GM23338 (cell line): ENCODE results near the gene OGA. TPM values are rescaled to one million over a fixed set of nuclear protein-coding genes. Genes with fewer than 3 reads are reported as not detected.

Experiments
- ATAC-seq: fragments of 200-7000 bp; cut with Tn5 transposase; 3 replicates; pipeline ENCODE4 v1.9.1; 2020
- DNase-seq: peaks from one replicate; pipeline ENCODE4 v3.0.0-alpha.2; 2015; ENCODE audit warnings: low spot score
- H2AFZ ChIP-seq: fragments of 200-600 bp; sonication (generic); 2 replicates; pipeline ENCODE4 v1.8.0; 2016; ENCODE audit warnings: antibody characterized with exemption, mild to moderate bottlenecking, moderate library complexity
- H3F3A ChIP-seq: fragments of 200-600 bp; sonication (generic); replicated peaks from 2 replicates; pipeline ENCODE4 v1.8.0; 2017; ENCODE audit warnings: antibody characterized with exemption, mixed run types, low read depth
- H3K27ac ChIP-seq: fragments of 200-600 bp; sonication (generic); 2 replicates; pipeline ENCODE4 v1.6.1; 2016; ENCODE audit warnings: low read depth
- H3K27me3 ChIP-seq: fragments of 200-600 bp; sonication (generic); 2 replicates; pipeline ENCODE4 v1.8.0; 2016; ENCODE audit warnings: mild to moderate bottlenecking, mixed run types, moderate library complexity; ENCODE audit not compliant: insufficient read depth
- H3K36me3 ChIP-seq: fragments of 200-600 bp; sonication (generic); 2 replicates; pipeline ENCODE4 v1.8.0; 2016; ENCODE audit warnings: mild to moderate bottlenecking; ENCODE audit not compliant: insufficient read depth
- H3K4me1 ChIP-seq: fragments of 200-600 bp; sonication (generic); 2 replicates; pipeline ENCODE4 v1.8.0; 2016; ENCODE audit warnings: mild to moderate bottlenecking, moderate library complexity; ENCODE audit not compliant: insufficient read depth
- H3K4me2 ChIP-seq: fragments of 200-600 bp; sonication (generic); 2 replicates; pipeline ENCODE4 v1.7.1; 2017; ENCODE audit warnings: mixed run types
- H3K4me3 ChIP-seq: fragments of 200-600 bp; sonication (generic); 2 replicates; pipeline ENCODE4 v1.6.1; 2016; ENCODE audit warnings: mixed run types
- H3K79me2 ChIP-seq: fragments of 200-600 bp; sonication (generic); replicated peaks from 2 replicates; pipeline ENCODE4 v1.8.0; 2017; ENCODE audit warnings: mild to moderate bottlenecking; ENCODE audit not compliant: insufficient read depth
- H3K9me2 ChIP-seq: fragments of 200-600 bp; sonication (generic); 2 replicates; pipeline ENCODE4 v1.8.0; 2017; ENCODE audit not compliant: insufficient read depth
- H4K20me1 ChIP-seq: fragments of 200-600 bp; sonication (generic); replicated peaks from 2 replicates; pipeline ENCODE4 v1.8.0; 2017; ENCODE audit warnings: mild to moderate bottlenecking; ENCODE audit not compliant: insufficient read depth
- H3K27ac Mint-ChIP-seq: 2 replicates; pipeline ENCODE4 v1.8.0; 2020; ENCODE audit warnings: inconsistent platforms, mild to moderate bottlenecking, moderate library complexity, mixed read lengths
- H3K27me3 Mint-ChIP-seq: 3 replicates; pipeline ENCODE4 v1.8.0; 2022; ENCODE audit warnings: low read depth, mild to moderate bottlenecking, moderate library complexity, mixed read lengths, inconsistent platforms; ENCODE audit not compliant: insufficient read depth, poor library complexity
- H3K36me3 Mint-ChIP-seq: 3 replicates; pipeline ENCODE4 v1.8.0; 2021; ENCODE audit warnings: low read depth, mild to moderate bottlenecking, inconsistent platforms, moderate library complexity, mixed read lengths
- H3K4me1 Mint-ChIP-seq: 3 replicates; pipeline ENCODE4 v1.8.0; 2020; ENCODE audit warnings: mild to moderate bottlenecking, inconsistent platforms, mixed read lengths
- H3K4me3 Mint-ChIP-seq: 3 replicates; pipeline ENCODE4 v1.8.0; 2021; ENCODE audit warnings: moderate library complexity, mild to moderate bottlenecking, inconsistent platforms, mixed read lengths
- H3K9me3 Mint-ChIP-seq: 3 replicates; pipeline ENCODE4 v1.8.0; 2020; ENCODE audit warnings: moderate library complexity, mild to moderate bottlenecking, inconsistent platforms, mixed read lengths
- CREB1 ChIP-seq: fragments of 250-450 bp; sonication (Bioruptor Pico); IDR thresholded peaks from 2 replicates; pipeline ENCODE4 v1.5.0; 2020; ENCODE audit warnings: low read depth, mild to moderate bottlenecking, moderate library complexity
- EZH2 ChIP-seq: fragments of 200-600 bp; sonication (generic); IDR thresholded peaks from one replicate; pipeline ENCODE4 v1.8.0; 2017; ENCODE audit warnings: antibody characterized with exemption, mild to moderate bottlenecking, low read depth; ENCODE audit not compliant: unreplicated experiment
- EZH2phosphoT487 ChIP-seq: fragments of 200-600 bp; sonication (generic); IDR thresholded peaks from one replicate; pipeline ENCODE4 v1.8.1; 2018; ENCODE audit warnings: antibody characterized with exemption; ENCODE audit not compliant: unreplicated experiment
- JUNB ChIP-seq: IDR thresholded peaks from one replicate; pipeline ENCODE4 v1.6.1; 2016; ENCODE audit warnings: antibody characterized with exemption; ENCODE audit not compliant: unreplicated experiment
- POLR2AphosphoS5 ChIP-seq: IDR thresholded peaks from 2 replicates; pipeline ENCODE4 v1.6.1; 2016; ENCODE audit warnings: antibody characterized with exemption, low read depth
- REST ChIP-seq: IDR thresholded peaks from one replicate; pipeline ENCODE4 v1.6.1; 2018; ENCODE audit warnings: antibody characterized with exemption; ENCODE audit not compliant: unreplicated experiment
- STAT1 ChIP-seq: IDR thresholded peaks from one replicate; pipeline ENCODE4 v1.6.1; 2016; ENCODE audit warnings: antibody characterized with exemption; ENCODE audit not compliant: unreplicated experiment
- ZNF114 ChIP-seq: fragments of 250-450 bp; sonication (Bioruptor Pico); IDR thresholded peaks from 2 replicates; pipeline ENCODE4 v1.5.0; 2020; ENCODE audit warnings: mild to moderate bottlenecking, moderate library complexity
- ZNF331 ChIP-seq: fragments of 250-450 bp; sonication (Bioruptor Pico); IDR thresholded peaks from 2 replicates; pipeline ENCODE4 v1.5.0; 2020; ENCODE audit warnings: low read depth, mild to moderate bottlenecking, moderate library complexity
- ZNF462 ChIP-seq: fragments of 250-450 bp; sonication (Bioruptor Pico); IDR thresholded peaks from 2 replicates; pipeline ENCODE4 v1.5.0; 2020; ENCODE audit warnings: mild to moderate bottlenecking, moderate library complexity
- polyA plus RNA-seq: library from polyadenylated mRNA; unstranded; fragments of >200 nt; fragmentation: Nextera tagmentation; extraction: Ambion mirVana; gene quantifications from 2 replicates; pipeline ENCODE4 v1.2.1, GENCODE V29; 2016
- total RNA-seq: library from RNA; depleted of rRNA; stranded (reverse); fragments of >200 nt; shearing (Covaris generic); gene quantifications from 2 replicates; pipeline ENCODE4 v1.2.3, GENCODE V29; 2014
- TF ChIP-seq, protein P1 (sequence below), 2 experiments: fragments of 200-600 bp in 1 of 2; sonication (generic) in 1 of 2; conservative IDR thresholded peaks; 2 replicates each; pipeline versions ENCODE4 v1.5.1 to v1.6.1; 2016 to 2017; ENCODE audit warnings: antibody characterized with exemption in 2 of 2, low read depth in 2 of 2, mild to moderate bottlenecking in 2 of 2, moderate library complexity in 1 of 2

Gene OGA
- total and polyA plus RNA-seq, 2 experiments from 2014 or later: 68.4 to 131 TPM

GRCh38 chr10:101797403-101798059 lies 20.7 kb downstream of the OGA start:
- no peak overlapping the region for H3K27ac ChIP-seq
- no peaks in the 10 kb centered on the region for H3K9me2 ChIP-seq
- no peak overlapping the region for H3K4me2 ChIP-seq
- H3K36me3 ChIP-seq: peaks cover 96% of the 10 kb centered on the region
- H3K4me1 Mint-ChIP-seq: no peaks in the 10 kb centered on the region
- H3K4me3 ChIP-seq: no peak overlapping the region
- H3F3A ChIP-seq: peaks cover 9% of the 10 kb centered on the region; the same call in 1 of the 2 replicates
- peaks cover 89% of the 10 kb centered on the region for H3K36me3 Mint-ChIP-seq
- peaks cover 51% of the 10 kb centered on the region for H4K20me1 ChIP-seq
- no peak overlapping the region for H3K4me3 Mint-ChIP-seq
- H3K79me2 ChIP-seq: peaks cover 67% of the 10 kb centered on the region
- DNase-seq (no peak), ATAC-seq (no peak)
- peaks cover 8% of the 10 kb centered on the region for H3K27me3 Mint-ChIP-seq
- no peaks in the 10 kb centered on the region for H3K9me3 Mint-ChIP-seq
- H3K27me3 ChIP-seq: no peaks in the 10 kb centered on the region
- TF ChIP-seq, protein P1, sequence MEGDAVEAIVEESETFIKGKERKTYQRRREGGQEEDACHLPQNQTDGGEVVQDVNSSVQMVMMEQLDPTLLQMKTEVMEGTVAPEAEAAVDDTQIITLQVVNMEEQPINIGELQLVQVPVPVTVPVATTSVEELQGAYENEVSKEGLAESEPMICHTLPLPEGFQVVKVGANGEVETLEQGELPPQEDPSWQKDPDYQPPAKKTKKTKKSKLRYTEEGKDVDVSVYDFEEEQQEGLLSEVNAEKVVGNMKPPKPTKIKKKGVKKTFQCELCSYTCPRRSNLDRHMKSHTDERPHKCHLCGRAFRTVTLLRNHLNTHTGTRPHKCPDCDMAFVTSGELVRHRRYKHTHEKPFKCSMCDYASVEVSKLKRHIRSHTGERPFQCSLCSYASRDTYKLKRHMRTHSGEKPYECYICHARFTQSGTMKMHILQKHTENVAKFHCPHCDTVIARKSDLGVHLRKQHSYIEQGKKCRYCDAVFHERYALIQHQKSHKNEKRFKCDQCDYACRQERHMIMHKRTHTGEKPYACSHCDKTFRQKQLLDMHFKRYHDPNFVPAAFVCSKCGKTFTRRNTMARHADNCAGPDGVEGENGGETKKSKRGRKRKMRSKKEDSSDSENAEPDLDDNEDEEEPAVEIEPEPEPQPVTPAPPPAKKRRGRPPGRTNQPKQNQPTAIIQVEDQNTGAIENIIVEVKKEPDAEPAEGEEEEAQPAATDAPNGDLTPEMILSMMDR (conservative IDR thresholded peaks at IDR 0.05; ENCODE audit: low read depth in 2 of 2): no peak
- TF ChIP-seq JUNB (no peak), CREB1 (CRISPR knock-in tag) (no peak), REST (no peak), ZNF114 (CRISPR knock-in tag) (no peak), EZH2 (no peak), ZNF331 (CRISPR knock-in tag) (no peak), POLR2AphosphoS5 (no peak), ZNF462 (CRISPR knock-in tag) (no peak), STAT1 (no peak), EZH2phosphoT487 (no peak)
- H3K4me1 ChIP-seq: no peaks in the 10 kb centered on the region
- no peak overlapping the region for H3K27ac Mint-ChIP-seq
- H2AFZ ChIP-seq: no peak overlapping the region
